ENCODE measurements around the gene EIF2B1.

EIF2B1 gene

GRCh38 chr12:123633379-123634141, at the start of gene EIF2B1, which contains the start of gene GTF2H3:
Gene EIF2B1, minus strand, starts transcription at chr12:123633686. Its CDS starts 129 bp downstream, at chr12:123633557.
Gene GTF2H3, plus strand, starts transcription at chr12:123633829. Its CDS starts 31 bp downstream, at chr12:123633860.
- DNase-seq = peak; percentile 99

DNA sequence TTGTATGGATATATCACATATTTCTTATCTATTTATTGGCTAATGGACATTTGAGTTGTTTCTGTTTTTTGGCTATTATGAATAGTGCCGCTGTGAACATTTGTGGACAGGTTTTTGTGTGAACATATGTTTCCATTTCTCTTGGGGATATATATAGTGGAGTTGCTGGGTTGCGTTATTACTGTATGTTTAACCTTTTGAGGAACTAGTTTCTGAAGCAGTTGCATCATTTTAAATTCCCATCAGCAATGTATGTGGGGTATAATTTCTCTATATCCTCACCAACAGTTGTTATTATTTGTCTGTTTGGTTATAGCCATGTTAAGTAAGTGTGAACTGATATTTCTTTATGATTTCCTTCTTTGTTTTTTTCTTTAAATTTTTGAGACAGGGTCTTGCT, 48.1 kb upstream of the EIF2B1 start:
- DNase-seq = peak; percentile 30

DNA sequence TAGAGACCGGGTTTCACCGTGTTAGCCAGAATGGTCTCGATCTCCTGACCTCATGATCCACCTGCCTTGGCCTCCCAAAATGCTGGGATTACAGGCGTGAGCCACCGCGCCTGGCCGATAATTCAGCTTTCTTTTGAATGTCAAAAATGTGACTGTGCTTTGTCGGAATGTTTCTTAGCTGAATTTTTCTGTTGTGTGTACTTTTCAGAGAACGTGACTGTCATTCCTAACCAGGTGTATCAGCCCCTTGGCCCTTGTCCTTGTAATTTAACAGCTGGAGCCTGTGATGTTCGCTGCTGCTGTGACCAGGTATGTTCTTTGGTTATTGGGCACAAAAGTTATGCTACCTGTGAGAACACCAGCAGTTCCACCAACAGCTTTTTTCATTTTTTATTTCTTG, 45.5 kb upstream of the EIF2B1 start:
- no peak for DNase-seq

GRCh38 chr12:123676616-123677320, 43.3 kb upstream of the EIF2B1 start:
- no peak for DNase-seq

DNA sequence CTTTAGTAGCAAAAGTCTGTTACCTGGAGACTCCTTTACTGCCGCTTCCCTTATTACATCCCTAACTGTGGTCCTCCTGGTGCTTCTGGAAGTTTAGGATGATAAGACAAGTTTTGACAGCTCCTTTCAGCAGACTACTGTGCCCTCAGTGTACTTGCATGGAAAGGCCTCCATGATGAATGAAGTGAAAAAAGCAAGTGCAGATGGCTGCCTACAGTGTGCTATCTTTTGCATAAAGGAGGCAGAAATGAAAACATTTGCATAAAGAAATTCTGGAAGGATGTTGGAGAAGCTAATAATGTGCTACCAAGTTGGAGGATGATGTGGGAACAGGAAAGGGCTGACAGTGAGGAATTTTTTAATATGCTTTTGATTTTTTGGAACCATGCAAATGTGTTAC, 42.0 kb upstream of the EIF2B1 start:
- DNase-seq = no peak

- DNase-seq = no peak
Measured at GRCh38 chr12:123671876-123672275, 38.4 kb upstream of the EIF2B1 start.

- peak; percentile 97 for DNase-seq
Measured at GRCh38 chr12:123670882-123671728, 37.6 kb upstream of the EIF2B1 start, which contains the start of gene TCTN2. Gene TCTN2, plus strand, starts transcription at chr12:123671113. Its CDS starts 128 bp downstream, at chr12:123671241.

DNA sequence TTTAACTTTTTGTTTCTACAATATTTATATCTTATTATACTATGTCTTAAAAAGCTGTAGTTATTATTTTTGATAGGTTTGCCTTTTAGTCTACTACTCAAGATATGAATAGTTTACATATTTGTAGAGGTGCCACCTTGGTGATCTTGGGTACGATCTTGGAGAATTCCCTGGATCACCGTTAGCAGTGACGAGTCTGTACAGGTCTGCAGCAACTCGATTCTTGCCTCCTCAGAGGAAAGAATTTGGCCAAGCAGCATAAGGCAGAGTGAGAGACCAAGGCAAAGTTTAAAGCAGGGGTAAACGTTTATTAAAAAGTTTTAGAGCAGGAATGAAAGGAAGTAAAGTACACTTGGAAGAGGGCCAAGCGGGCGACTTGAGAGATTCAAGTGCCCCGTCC, 34.3 kb upstream of the EIF2B1 start:
- DNase-seq = no peak

- DNase-seq = no peak
Measured at GRCh38 chr12:123659996-123660727, 26.7 kb upstream of the EIF2B1 start.

- no peak for DNase-seq
Measured at GRCh38 chr12:123657211-123657610, 23.7 kb upstream of the EIF2B1 start.

- DNase-seq = no peak
Measured at GRCh38 chr12:123656392-123656791, 22.9 kb upstream of the EIF2B1 start.

GRCh38 chr12:123655420-123655819, 21.9 kb upstream of the EIF2B1 start:
- DNase-seq = no peak

DNA sequence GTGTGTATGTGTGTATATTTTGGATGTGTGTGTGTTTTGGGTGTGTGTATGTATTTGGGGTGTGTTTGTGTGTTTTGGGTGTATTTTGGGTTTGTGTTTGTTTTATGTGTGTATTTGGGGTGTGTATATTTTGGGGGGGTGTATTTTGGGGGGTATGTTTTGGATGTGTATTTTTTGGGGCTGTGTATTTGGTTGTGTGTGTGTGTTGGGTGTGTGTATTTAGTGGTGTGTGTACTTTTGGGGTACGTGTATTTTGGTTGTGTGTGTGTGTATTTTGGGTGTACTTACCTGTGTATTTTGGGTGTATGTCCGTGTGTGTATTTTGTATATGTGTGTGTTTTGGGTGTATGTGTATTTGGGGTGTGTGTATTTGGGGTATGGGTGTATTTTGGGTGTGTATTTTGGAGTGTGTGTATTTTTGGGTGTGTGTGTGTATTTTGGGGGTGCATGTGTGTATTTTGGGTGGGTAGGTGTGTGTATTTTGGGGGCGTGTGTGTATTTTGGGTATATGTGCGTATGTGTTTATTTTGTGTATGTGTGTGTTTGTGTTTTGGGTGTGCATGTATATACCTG, 20.7 kb upstream of the EIF2B1 start:
- DNase-seq = no peak

DNA sequence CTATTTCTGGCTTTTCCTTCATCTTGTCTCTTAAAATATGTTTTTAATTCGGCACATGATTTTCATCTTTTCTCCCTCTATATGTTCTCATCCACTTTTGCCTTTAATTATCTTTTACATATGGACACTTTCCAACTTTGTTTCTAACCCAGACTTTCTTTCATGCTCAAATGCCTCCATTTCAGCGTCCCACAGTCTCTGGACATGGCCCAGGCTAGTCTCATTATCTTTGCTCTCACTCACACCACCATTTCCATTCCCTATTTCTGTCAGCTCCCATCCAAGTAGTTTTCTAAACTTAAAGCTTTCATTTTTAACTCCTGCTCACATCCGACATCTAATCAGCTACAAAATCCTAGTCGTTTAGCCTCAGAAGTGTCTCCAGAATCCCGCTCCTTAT, 14.9 kb upstream of the EIF2B1 start:
- no peak for DNase-seq

GRCh38 chr12:123645878-123646277, 12.4 kb upstream of the EIF2B1 start:
- DNase-seq = no peak

- DNase-seq = no peak
Measured at GRCh38 chr12:123645380-123645779, 11.9 kb upstream of the EIF2B1 start.

DNA sequence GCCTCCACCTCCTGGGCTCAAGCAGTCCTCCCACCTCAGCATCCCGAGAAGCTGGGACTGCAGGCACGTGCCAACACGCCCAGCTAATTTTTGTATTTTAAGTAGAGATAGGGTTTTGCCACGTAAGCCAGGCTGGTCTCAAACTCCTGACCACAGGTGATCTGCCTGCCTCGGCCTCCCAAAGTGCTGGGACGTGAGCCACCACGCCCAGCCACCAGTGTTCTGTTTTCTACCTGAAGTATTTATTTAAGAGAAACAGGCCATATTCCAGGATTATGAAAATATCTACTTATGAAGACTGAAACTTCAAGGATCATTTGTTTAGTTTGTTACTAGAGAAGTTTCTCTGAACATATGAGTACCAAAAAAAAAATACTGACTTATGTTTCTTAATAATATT, 10.4 kb upstream of the EIF2B1 start:
- DNase-seq = no peak

DNA sequence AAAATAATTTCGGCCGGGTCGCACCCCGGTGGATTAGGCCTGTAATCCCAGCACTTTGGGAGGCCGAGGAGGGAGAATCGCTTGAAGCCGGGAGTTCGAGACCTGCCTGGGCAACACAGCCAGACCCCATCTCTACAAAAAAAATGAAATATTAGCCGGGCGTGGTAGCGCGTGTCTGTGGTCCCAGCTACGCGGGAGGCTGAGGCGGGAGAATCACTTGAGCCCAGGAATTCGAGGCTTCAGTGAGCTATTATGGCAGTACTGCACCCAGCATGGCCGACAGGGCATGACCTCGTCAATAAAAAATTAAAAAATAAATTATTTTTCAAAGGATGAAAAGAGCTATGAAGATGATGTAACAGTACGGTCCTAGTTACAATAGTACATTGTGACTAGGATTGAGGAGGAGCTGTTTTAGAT, 666 bp upstream of the EIF2B1 start:
- DNase-seq = peak; percentile 32

GRCh38 chr12:123621619-123622530, 11.6 kb downstream of the EIF2B1 start:
- no peak for DNase-seq

- DNase-seq = no peak
Measured at GRCh38 chr12:123621101-123621500, 12.4 kb downstream of the EIF2B1 start.

GRCh38 chr12:123617580-123617979, 15.9 kb downstream of the EIF2B1 start:
- DNase-seq = no peak

All from hematopoietic multipotent progenitor cell treated with erythropoietin and hydrocortisone succinate and interleukin-3 and kit ligand, for 4 days (in vitro differentiated cells).